HepG2 (cell line): Measurements from ENCODE around the gene MLLT1.

Source experiments
- BHLHE40 ChIP-seq: IDR thresholded peaks from 2 replicates; pipeline ENCODE4 v1.6.1; 2011; ENCODE audit warnings: low read length, improper control_type of control experiment
- CHD4 ChIP-seq: fragments of 200-600 bp; sonication (generic); IDR thresholded peaks from 2 replicates; pipeline ENCODE4 v1.7.0; 2017; ENCODE audit warnings: mild to moderate bottlenecking, low read length, borderline replicate concordance
- EP300 ChIP-seq, 3 experiments: sonication (generic) in 1 of 3; formaldehyde crosslinking in 1 of 3; IDR thresholded peaks; 2 replicates each; pipeline versions ENCODE4 v1.5.1 to v1.6.1; 2011 to 2020; ENCODE audit warnings: low read depth in 2 of 3, low read length in 2 of 3, borderline replicate concordance in 1 of 3, improper control_type of control experiment in 1 of 3, mild to moderate bottlenecking in 1 of 3, missing genetic modification reagents in 1 of 3, moderate library complexity in 1 of 3
- EZH2 ChIP-seq: conservative IDR thresholded peaks from 2 replicates; pipeline ENCODE4 v1.6.1; 2012; ENCODE audit warnings: mild to moderate bottlenecking, low read depth, low read length, moderate library complexity
- GLI4 ChIP-seq: sonication (generic); formaldehyde crosslinking; IDR thresholded peaks from 2 replicates; pipeline ENCODE4 v1.5.1; 2020; ENCODE audit warnings: missing genetic modification reagents, mild to moderate bottlenecking, moderate library complexity, borderline replicate concordance
- THYN1 ChIP-seq: sonication (generic); formaldehyde crosslinking; IDR thresholded peaks from 2 replicates; pipeline ENCODE4 v1.8.1; 2023; ENCODE audit warnings: low read depth, mild to moderate bottlenecking, moderate library complexity, missing genetic modification reagents, borderline replicate concordance
- TOE1 ChIP-seq: sonication (generic); formaldehyde crosslinking; IDR thresholded peaks from 2 replicates; pipeline ENCODE4 v1.4.0; 2020; ENCODE audit warnings: mild to moderate bottlenecking, missing genetic modification reagents
- ZNF24 ChIP-seq: fragments of 450-650 bp; IDR thresholded peaks from 2 replicates; pipeline ENCODE4 v1.6.1; 2017; ENCODE audit warnings: antibody characterized with exemption, mild to moderate bottlenecking
- ZNF318 ChIP-seq: sonication (generic); formaldehyde crosslinking; IDR thresholded peaks from 2 replicates; pipeline ENCODE4 v1.4.0; 2020; ENCODE audit warnings: mild to moderate bottlenecking, missing genetic modification reagents
- ZNF558 ChIP-seq: sonication (generic); formaldehyde crosslinking; IDR thresholded peaks from 2 replicates; pipeline ENCODE4 v1.9.0; 2022; ENCODE audit warnings: mild to moderate bottlenecking, missing genetic modification reagents, borderline replicate concordance

- TF ChIP-seq GLI4 (CRISPR knock-in tag): no peak
- TF ChIP-seq ZNF318: no peak
- TF ChIP-seq BHLHE40: no peak
- TF ChIP-seq EP300 (IDR thresholded peaks at IDR 0.05; ENCODE audit: low read depth in 2 of 2, low read length in 2 of 2): no peak
- no peak for TF ChIP-seq EP300 (CRISPR knock-in tag; IDR thresholded peaks at IDR 0.05; ENCODE audit: borderline replicate concordance)
- TF ChIP-seq EZH2: no peak
- no peak for TF ChIP-seq TOE1 (CRISPR knock-in tag)
- TF ChIP-seq ZNF558 (CRISPR knock-in tag): no peak
- TF ChIP-seq ZNF24: no peak
- TF ChIP-seq THYN1: no peak
- TF ChIP-seq CHD4: no peak
These were observed 9.6 kb downstream of the MLLT1 start for GRCh38 chr19:6270076-6270745.
